Tibial nerve (tissue), 4 donors: ENCODE results near the gene NFKBIB. TPM values are rescaled to one million over a fixed set of nuclear protein-coding genes. Genes with fewer than 3 reads are reported as not detected.

Source experiments
- total RNA-seq, 4 donors: library from RNA; depleted of rRNA; stranded (reverse); fragments of >200 nt; gene quantifications; one replicate each; pipeline ENCODE4 v1.1.0, GENCODE V29; 2016

The NFKBIB gene
- total RNA-seq, 4 donors from 2014 or later, result 16.0 to 33.0 (median 25.2) TPM

Other genes with a start within 250 kb of the NFKBIB start
- gene CAPN12, start 155.5 kb upstream of the NFKBIB start, total RNA-seq, result 1 to 10 TPM; 3.5 to 5.7 (median 4.8) TPM
- not detected for gene LGALS7, start 126.5 kb upstream of the NFKBIB start, total RNA-seq
- gene LGALS7B, start 110.8 kb upstream of the NFKBIB start, total RNA-seq, result not detected
- 1 to 10 TPM in 1 of 4 donors, under 1 TPM in 2, not detected in 1; 0.20 to 2.1 (median 0.63) TPM for gene LGALS4, start 87.0 kb upstream of the NFKBIB start, total RNA-seq
- 100 to 1,000 TPM in 3 of 4 donors, 10 to 100 TPM in 1; 81.8 to 135 (median 119) TPM for gene ECH1, start 68.2 kb upstream of the NFKBIB start, total RNA-seq
- 100 to 1,000 TPM; 170 to 205 (median 179) TPM for gene HNRNPL, start 50.0 kb upstream of the NFKBIB start, total RNA-seq
- 10 to 100 TPM in 2 of 4 donors, 1 to 10 TPM in 2; 8.4 to 28.8 (median 11.6) TPM for gene RINL, start 21.7 kb upstream of the NFKBIB start, total RNA-seq
- 100 to 1,000 TPM; 108 to 154 (median 129) TPM for gene SIRT2, start 351 bp upstream of the NFKBIB start, total RNA-seq
- not detected for gene CCER2, start 12.2 kb downstream of the NFKBIB start, total RNA-seq
- 10 to 100 TPM; 12.7 to 21.6 (median 15.8) TPM for gene SARS2, start 30.8 kb downstream of the NFKBIB start, total RNA-seq
- gene MRPS12, start 31.0 kb downstream of the NFKBIB start, total RNA-seq, result 10 to 100 TPM; 29.9 to 43.9 (median 33.1) TPM
- 10 to 100 TPM; 31.9 to 59.6 (median 54.0) TPM for gene FBXO17, start 75.8 kb downstream of the NFKBIB start, total RNA-seq
- 1 to 10 TPM; 3.6 to 8.0 (median 5.9) TPM for gene FBXO27, start 132.6 kb downstream of the NFKBIB start, total RNA-seq
- gene ACP7, start 184.4 kb downstream of the NFKBIB start, total RNA-seq, result 1 to 10 TPM in 3 of 4 donors, under 1 TPM in 1; 0.90 to 3.1 (median 1.6) TPM
- gene PAK4, start 225.8 kb downstream of the NFKBIB start, total RNA-seq, result 10 to 100 TPM; 22.9 to 45.1 (median 32.3) TPM